Measurements from ENCODE around the gene CLCN3. TPM values are rescaled to one million over a fixed set of nuclear protein-coding genes. Genes with fewer than 3 reads are reported as not detected.

Gene CLCN3
- total and polyA plus RNA-seq, 9 of the 15 experiments (the other 6 are each of a cell fraction or from before 2014, with no cell fraction given): 12.7 to 60.6 (median 38.5) TPM

GRCh38 chr4:169649545-169650226 lies 29.3 kb downstream of the CLCN3 start (continued):
- TF ChIP-seq, protein P1, sequence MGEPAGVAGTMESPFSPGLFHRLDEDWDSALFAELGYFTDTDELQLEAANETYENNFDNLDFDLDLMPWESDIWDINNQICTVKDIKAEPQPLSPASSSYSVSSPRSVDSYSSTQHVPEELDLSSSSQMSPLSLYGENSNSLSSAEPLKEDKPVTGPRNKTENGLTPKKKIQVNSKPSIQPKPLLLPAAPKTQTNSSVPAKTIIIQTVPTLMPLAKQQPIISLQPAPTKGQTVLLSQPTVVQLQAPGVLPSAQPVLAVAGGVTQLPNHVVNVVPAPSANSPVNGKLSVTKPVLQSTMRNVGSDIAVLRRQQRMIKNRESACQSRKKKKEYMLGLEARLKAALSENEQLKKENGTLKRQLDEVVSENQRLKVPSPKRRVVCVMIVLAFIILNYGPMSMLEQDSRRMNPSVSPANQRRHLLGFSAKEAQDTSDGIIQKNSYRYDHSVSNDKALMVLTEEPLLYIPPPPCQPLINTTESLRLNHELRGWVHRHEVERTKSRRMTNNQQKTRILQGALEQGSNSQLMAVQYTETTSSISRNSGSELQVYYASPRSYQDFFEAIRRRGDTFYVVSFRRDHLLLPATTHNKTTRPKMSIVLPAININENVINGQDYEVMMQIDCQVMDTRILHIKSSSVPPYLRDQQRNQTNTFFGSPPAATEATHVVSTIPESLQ (CRISPR knock-in tag; IDR thresholded peaks at IDR 0.05): no peak
- TF ChIP-seq FOXP1 (CRISPR knock-in tag; IDR thresholded peaks at IDR 0.05) (no peak), TAF1 (IDR thresholded peaks at IDR 0.05; ENCODE audit: control insufficient read depth, extremely low read depth, insufficient read depth, low read length, severe bottlenecking) (no peak), TGIF2 (CRISPR knock-in tag; IDR thresholded peaks at IDR 0.05) (no peak), ZNF511 (CRISPR knock-in tag; IDR thresholded peaks at IDR 0.05) (no peak), ZKSCAN8 (CRISPR knock-in tag; IDR thresholded peaks at IDR 0.05) (no peak), EWSR1 (IDR thresholded peaks at IDR 0.05; ENCODE audit: borderline replicate concordance, low read depth, partially characterized antibody) (no peak), PHB (CRISPR knock-in tag; IDR thresholded peaks at IDR 0.05) (no peak), JUN (IDR thresholded peaks at IDR 0.05; ENCODE audit: borderline replicate concordance, low read depth, low read length) (no peak), JUN (CRISPR knock-in tag; IDR thresholded peaks at IDR 0.05; ENCODE audit: borderline replicate concordance) (no peak), MEF2A (IDR thresholded peaks at IDR 0.05; ENCODE audit: control insufficient read depth, low read depth, low read length) (peak; percentile 82), NCOA1 (IDR thresholded peaks at IDR 0.05; ENCODE audit: low read depth) (no peak), MTA1 (IDR thresholded peaks at IDR 0.05; ENCODE audit: borderline replicate concordance) (0 out of 2 replicates have a peak, but pooled peaks have one; percentile 31), KLF10 (CRISPR knock-in tag; IDR thresholded peaks at IDR 0.05) (no peak), TEAD4 (IDR thresholded peaks at IDR 0.05; ENCODE audit: low read length) (peak; percentile 44; the same call in 1 of the 2 replicates), TEAD4 (CRISPR knock-in tag; IDR thresholded peaks at IDR 0.05; ENCODE audit: borderline replicate concordance) (no peak), ZNF23 (CRISPR knock-in tag; IDR thresholded peaks at IDR 0.05) (no peak), SMAD3 (CRISPR knock-in tag; conservative IDR thresholded peaks at IDR 0.05) (no peak), SFPQ (IDR thresholded peaks at IDR 0.05; ENCODE audit: low read depth, low read length) (no peak), KLF1 (tag; IDR thresholded peaks at IDR 0.05) (no peak), FOXJ3 (CRISPR knock-in tag; IDR thresholded peaks at IDR 0.05) (no peak)
- TF ChIP-seq, protein P2, sequence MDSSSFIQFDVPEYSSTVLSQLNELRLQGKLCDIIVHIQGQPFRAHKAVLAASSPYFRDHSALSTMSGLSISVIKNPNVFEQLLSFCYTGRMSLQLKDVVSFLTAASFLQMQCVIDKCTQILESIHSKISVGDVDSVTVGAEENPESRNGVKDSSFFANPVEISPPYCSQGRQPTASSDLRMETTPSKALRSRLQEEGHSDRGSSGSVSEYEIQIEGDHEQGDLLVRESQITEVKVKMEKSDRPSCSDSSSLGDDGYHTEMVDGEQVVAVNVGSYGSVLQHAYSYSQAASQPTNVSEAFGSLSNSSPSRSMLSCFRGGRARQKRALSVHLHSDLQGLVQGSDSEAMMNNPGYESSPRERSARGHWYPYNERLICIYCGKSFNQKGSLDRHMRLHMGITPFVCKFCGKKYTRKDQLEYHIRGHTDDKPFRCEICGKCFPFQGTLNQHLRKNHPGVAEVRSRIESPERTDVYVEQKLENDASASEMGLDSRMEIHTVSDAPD (CRISPR knock-in tag; IDR thresholded peaks at IDR 0.05): no peak
- TF ChIP-seq, protein P3, sequence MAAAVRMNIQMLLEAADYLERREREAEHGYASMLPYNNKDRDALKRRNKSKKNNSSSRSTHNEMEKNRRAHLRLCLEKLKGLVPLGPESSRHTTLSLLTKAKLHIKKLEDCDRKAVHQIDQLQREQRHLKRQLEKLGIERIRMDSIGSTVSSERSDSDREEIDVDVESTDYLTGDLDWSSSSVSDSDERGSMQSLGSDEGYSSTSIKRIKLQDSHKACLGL (CRISPR knock-in tag; IDR thresholded peaks at IDR 0.05; ENCODE audit: borderline replicate concordance, poor library complexity, severe bottlenecking): no peak

All from K562 (cell line).